ENCODE data around the gene PLCH2. TPM values are rescaled to one million over a fixed set of nuclear protein-coding genes. Genes with fewer than 3 reads are reported as not detected.
"Not testable (repeated sequence)": the region's sequence is repeated elsewhere in the genome, so short reads cannot be mapped to it uniquely, and the experiment has no call there.

Gene PLCH2
- total and polyA plus RNA-seq, 2 donors (not counting 3 experiments of a cell fraction or from before 2014, with no cell fraction given): 0.19 to 0.31 TPM

- POLR2A ChIA-PET: no interaction called here
- FAIRE-seq: no peak
- intact Hi-C loops (cut with micrococcal nuclease): no loop called here
These were observed 36.7 kb upstream of the PLCH2 start for GRCh38 chr1:2439369-2439768.

GRCh38 chr1:2440346-2440745 is 35.7 kb upstream of the PLCH2 start:
- CTCF ChIA-PET; H3K4me1 ChIP-seq (ENCODE audit: control insufficient read depth, extremely low read depth, insufficient read depth, low read length); POLR2A ChIA-PET; intact Hi-C loops (cut with micrococcal nuclease); H3K79me2 ChIP-seq (ENCODE audit: control insufficient read depth, insufficient read depth, low read length); H3K9me3 ChIP-seq (replicated peaks; ENCODE audit: control insufficient read depth, insufficient read depth, low read length); H3K36me3 ChIP-seq (ENCODE audit: control insufficient read depth in 2 of 2, extremely low read depth in 1 of 2, insufficient read depth in 2 of 2, low read length in 2 of 2); DNase-seq (ENCODE audit: low read depth, low spot score); H4K20me1 ChIP-seq (replicated peaks; ENCODE audit: control insufficient read depth, extremely low read depth, insufficient read depth, low read length); H3K27ac ChIP-seq (ENCODE audit: insufficient read depth, low read depth, low read length); H3K9ac ChIP-seq (replicated peaks; ENCODE audit: extremely low read depth, insufficient read depth, low read length); H3K4me3 ChIP-seq (replicated peaks in 1 of 3; ENCODE audit: insufficient read depth in 1 of 3, low read depth in 1 of 3, low read length in 3 of 3); H2AFZ ChIP-seq (ENCODE audit: low read depth, low read length); dilution Hi-C loops (cut with MboI; ENCODE audit: extremely low pct_ligation_motif_present, low sequenced_read_pairs); H3K9me1 ChIP-seq (replicated peaks; ENCODE audit: control insufficient read depth, extremely low read depth, insufficient read depth, low read length); BruUV-seq (replicated peaks); H3K4me2 ChIP-seq (ENCODE audit: insufficient read depth, low read length): not testable (repeated sequence)
- peaks cover 6 to 13% of the 10 kb centered on the region in 2 experiments for H3K27me3 ChIP-seq (ENCODE audit: control insufficient read depth in 2 of 2, insufficient read depth in 2 of 2, low read length in 2 of 2)
- peak; percentile 90 for FAIRE-seq

More at GRCh38 chr1:2439369-2439768, 36.7 kb upstream of the PLCH2 start:
- H3K4me3 ChIP-seq (replicated peaks in 1 of 3; ENCODE audit: insufficient read depth in 1 of 3, low read depth in 1 of 3, low read length in 3 of 3): no peak overlapping the region
- CTCF ChIA-PET: no interaction called here
- BruUV-seq (replicated peaks): no TSS peak
- TF ChIP-seq FOS (IDR thresholded peaks at IDR 0.05; ENCODE audit: borderline replicate concordance, insufficient read depth, low read length): no peak
- no peak for TF ChIP-seq JUN (IDR thresholded peaks at IDR 0.05; ENCODE audit: borderline replicate concordance, insufficient read depth, insufficient read length, low read depth)
- no peak for TF ChIP-seq CTCF (IDR thresholded peaks at IDR 0.05; ENCODE audit: extremely low read depth in 1 of 2, insufficient read depth in 1 of 2, low read depth in 1 of 2, low read length in 2 of 2)
- TF ChIP-seq MAX (IDR thresholded peaks at IDR 0.05; ENCODE audit: insufficient read depth, insufficient read length): no peak
- TF ChIP-seq POLR2AphosphoS5 (IDR thresholded peaks at IDR 0.05; ENCODE audit: insufficient read depth, low read depth, low read length): no peak
- TF ChIP-seq MYC (IDR thresholded peaks at IDR 0.05; ENCODE audit: low read depth, low read length): no peak
- TF ChIP-seq POLR2A (IDR thresholded peaks at IDR 0.05; ENCODE audit: low read depth, low read length): no peak
- no peak for TF ChIP-seq GATA2 (IDR thresholded peaks at IDR 0.05; ENCODE audit: insufficient read depth, insufficient read length, low read depth, low read length)
- TF ChIP-seq EZH2 (IDR thresholded peaks at IDR 0.05; ENCODE audit: borderline replicate concordance, low read depth, low read length, severe bottlenecking): no peak
- no peak overlapping the region for H2AFZ ChIP-seq (ENCODE audit: low read depth, low read length)
- H3K9ac ChIP-seq (replicated peaks; ENCODE audit: extremely low read depth, insufficient read depth, low read length): no peak overlapping the region
- H3K9me1 ChIP-seq (replicated peaks; ENCODE audit: control insufficient read depth, extremely low read depth, insufficient read depth, low read length): no peaks in the 10 kb centered on the region
- H3K27ac ChIP-seq (ENCODE audit: insufficient read depth, low read depth, low read length): no peak overlapping the region
- no peaks in the 10 kb centered on the region for H3K36me3 ChIP-seq (ENCODE audit: control insufficient read depth in 2 of 2, extremely low read depth in 1 of 2, insufficient read depth in 2 of 2, low read length in 2 of 2)
- no peak for DNase-seq (ENCODE audit: low read depth, low spot score)
- no peaks in the 10 kb centered on the region for H3K79me2 ChIP-seq (ENCODE audit: control insufficient read depth, insufficient read depth, low read length)
- dilution Hi-C loops (cut with MboI; ENCODE audit: extremely low pct_ligation_motif_present, low sequenced_read_pairs): no loop called here
- no peaks in the 10 kb centered on the region for H4K20me1 ChIP-seq (replicated peaks; ENCODE audit: control insufficient read depth, extremely low read depth, insufficient read depth, low read length)
- no peak overlapping the region for H3K4me2 ChIP-seq (ENCODE audit: insufficient read depth, low read length)
- peaks cover 4% of the 10 kb centered on the region for H3K4me1 ChIP-seq (ENCODE audit: control insufficient read depth, extremely low read depth, insufficient read depth, low read length)
- H3K9me3 ChIP-seq (replicated peaks; ENCODE audit: control insufficient read depth, insufficient read depth, low read length): no peaks in the 10 kb centered on the region
- H3K27me3 ChIP-seq (ENCODE audit: control insufficient read depth in 2 of 2, insufficient read depth in 2 of 2, low read length in 2 of 2): peaks cover 6 to 13% of the 10 kb centered on the region in 2 experiments

Measured in endothelial cell of umbilical vein (primary cell).